HepG2 (cell line): ENCODE results near the gene HSDL1. TPM values are rescaled to one million over a fixed set of nuclear protein-coding genes. Genes with fewer than 3 reads are reported as not detected.
A peak's percentile ranks its signal among the peaks of the same experiment; 100 is the strongest.

ENCODE experiments used
- PHF8 ChIP-seq: sonication (generic); formaldehyde crosslinking; IDR thresholded peaks from 2 replicates; pipeline ENCODE4 v1.5.0; 2020; ENCODE audit warnings: missing genetic modification reagents
- TEAD2 ChIP-seq: sonication (generic); formaldehyde crosslinking; IDR thresholded peaks from 2 replicates; pipeline ENCODE4 v1.9.0; 2021; ENCODE audit warnings: missing genetic modification reagents
- ZFP36 ChIP-seq: fragments of 150-350 bp; IDR thresholded peaks from 2 replicates; pipeline ENCODE4 v1.6.1; 2018; ENCODE audit warnings: borderline replicate concordance, low read length, low read depth; ENCODE audit not compliant: partially characterized antibody
- ZNF101 ChIP-seq: sonication (generic); formaldehyde crosslinking; IDR thresholded peaks from 2 replicates; pipeline ENCODE4 v1.4.0; 2020; ENCODE audit warnings: mild to moderate bottlenecking, low read depth, missing genetic modification reagents, borderline replicate concordance
- ZNF136 ChIP-seq: sonication (generic); formaldehyde crosslinking; IDR thresholded peaks from 2 replicates; pipeline ENCODE4 v1.8.1; 2022; ENCODE audit warnings: low read depth, mild to moderate bottlenecking, moderate library complexity, missing genetic modification reagents
- ZNF20 ChIP-seq: sonication (generic); formaldehyde crosslinking; IDR thresholded peaks from 2 replicates; pipeline ENCODE4 v1.4.0; 2020; ENCODE audit warnings: mild to moderate bottlenecking, moderate library complexity, missing genetic modification reagents
- ZNF256 ChIP-seq: sonication (generic); formaldehyde crosslinking; conservative IDR thresholded peaks from 2 replicates; pipeline ENCODE4 v1.4.0; 2020; ENCODE audit warnings: missing genetic modification reagents
- ZNF282 ChIP-seq: fragments of 450-650 bp; IDR thresholded peaks from 2 replicates; pipeline ENCODE4 v1.6.1; 2018; ENCODE audit not compliant: partially characterized antibody
- ZNF773 ChIP-seq: sonication (generic); formaldehyde crosslinking; IDR thresholded peaks from 2 replicates; pipeline ENCODE4 v1.4.0; 2020; ENCODE audit warnings: missing genetic modification reagents, borderline replicate concordance
- polyA plus RNA-seq, 8 experiments: library from polyadenylated mRNA; depleted of rRNA in 3 of 8; stranded (reverse) in 7 of 8; unstranded in 1 of 8; fragments of >200 nt; fragmentation: Illumina TruSeq in 4 of 8; extraction: Trizol in 4 of 8; gene quantifications; 2 replicates each; pipeline versions ENCODE4 v1.2.1 to v1.2.3, GENCODE V29; 2011 to 2016; ENCODE audit warnings: low read depth in 4 of 8, missing spikeins in 1 of 8, mixed read lengths in 1 of 8; ENCODE audit not compliant: insufficient read depth in 1 of 8
- total RNA-seq, 5 experiments: library from RNA; depleted of rRNA; stranded (reverse); fragments of >200 nt; fragmentation: Illumina TruSeq; extraction: Trizol; gene quantifications; 2 replicates each; pipeline ENCODE4 v1.2.3, GENCODE V29; 2016; ENCODE audit warnings: low read depth in 1 of 5
- TF ChIP-seq, protein P1 (sequence below): sonication (generic); formaldehyde crosslinking; IDR thresholded peaks from 2 replicates; pipeline ENCODE4 v1.8.0; 2022; ENCODE audit warnings: low read depth, missing genetic modification reagents
- TF ChIP-seq, protein P2 (sequence below): IDR thresholded peaks from 2 replicates; pipeline ENCODE4 v1.6.1; 2016; ENCODE audit warnings: missing compliant biosample characterization, missing genetic modification reagents, borderline replicate concordance
- TF ChIP-seq, protein P3 (sequence below): sonication (generic); formaldehyde crosslinking; IDR thresholded peaks from 2 replicates; pipeline ENCODE4 v1.8.1; 2023; ENCODE audit warnings: mild to moderate bottlenecking, missing genetic modification reagents
- TF ChIP-seq, protein P4 (sequence below): sonication (generic); formaldehyde crosslinking; IDR thresholded peaks from 2 replicates; pipeline ENCODE4 v1.4.0; 2020; ENCODE audit warnings: missing genetic modification reagents, low read depth, mild to moderate bottlenecking, borderline replicate concordance
- TF ChIP-seq, protein P5 (sequence below): sonication (generic); formaldehyde crosslinking; IDR thresholded peaks from 2 replicates; pipeline ENCODE4 v1.9.0; 2021; ENCODE audit warnings: missing genetic modification reagents, borderline replicate concordance
- TF ChIP-seq, protein P6 (sequence below): sonication (generic); formaldehyde crosslinking; IDR thresholded peaks from 2 replicates; pipeline ENCODE4 v1.5.0; 2020; ENCODE audit warnings: mild to moderate bottlenecking, missing genetic modification reagents

HSDL1 gene
- total and polyA plus RNA-seq, 2 of the 13 experiments (the other 11 are each of a cell fraction or from before 2014, with no cell fraction given) = 49.2 to 49.7 TPM

DNA sequence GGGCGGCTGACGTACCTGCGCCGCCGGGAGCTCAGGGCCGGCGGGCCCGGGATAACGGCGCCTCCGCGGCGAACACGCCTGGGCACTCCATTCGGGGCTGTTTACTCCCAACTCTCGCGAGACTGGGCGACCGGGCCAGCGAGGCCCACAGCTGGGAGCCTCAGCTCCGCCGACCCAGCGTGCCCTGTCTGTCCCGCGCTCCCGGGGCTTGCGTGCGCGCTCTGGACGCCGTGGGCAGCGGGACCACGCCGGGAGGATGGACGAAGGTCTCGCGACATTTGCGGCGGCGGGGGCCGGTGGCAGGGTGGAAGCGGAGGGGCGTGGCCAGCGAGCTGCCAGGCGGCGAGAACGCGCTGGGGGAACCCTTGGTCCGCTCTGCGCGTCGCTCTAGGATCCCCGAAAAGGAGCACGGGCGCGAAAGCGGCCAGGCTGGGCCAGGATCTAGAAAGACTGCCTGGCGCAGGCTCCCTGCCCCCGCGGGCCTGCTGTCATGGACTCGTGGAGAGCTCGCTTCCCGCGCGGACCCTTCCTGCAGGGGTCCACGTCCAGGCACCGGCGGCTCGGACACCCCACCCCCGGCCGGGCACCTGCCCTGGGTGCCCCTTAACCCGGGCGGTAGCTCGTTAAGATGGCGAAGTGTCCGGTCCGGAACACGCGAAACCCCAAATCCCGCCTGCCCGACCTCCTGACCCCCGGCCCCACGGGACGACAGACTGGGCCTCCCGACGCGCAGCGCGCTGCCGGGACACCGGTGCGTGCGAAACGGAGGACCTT lies 28.1 kb downstream of the HSDL1 start, which contains the start of gene MBTPS1 (continued):
- TF ChIP-seq, protein P1, sequence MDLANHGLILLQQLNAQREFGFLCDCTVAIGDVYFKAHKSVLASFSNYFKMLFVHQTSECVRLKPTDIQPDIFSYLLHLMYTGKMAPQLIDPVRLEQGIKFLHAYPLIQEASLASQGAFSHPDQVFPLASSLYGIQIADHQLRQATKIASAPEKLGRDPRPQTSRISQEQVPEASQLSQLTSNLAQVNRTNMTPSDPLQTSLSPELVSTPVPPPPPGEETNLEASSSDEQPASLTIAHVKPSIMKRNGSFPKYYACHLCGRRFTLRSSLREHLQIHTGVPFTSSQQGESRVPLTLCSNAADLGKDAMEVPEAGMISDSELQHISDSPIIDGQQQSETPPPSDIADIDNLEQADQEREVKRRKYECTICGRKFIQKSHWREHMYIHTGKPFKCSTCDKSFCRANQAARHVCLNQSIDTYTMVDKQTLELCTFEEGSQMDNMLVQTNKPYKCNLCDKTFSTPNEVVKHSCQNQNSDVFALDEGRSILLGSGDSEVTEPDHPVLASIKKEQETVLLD (CRISPR knock-in tag) = peak; percentile 98
- TF ChIP-seq ZNF282 (no peak), ZNF773 (no peak; the same call in 1 of the 2 replicates), ZNF136 (peak; percentile 92; the same call in 1 of the 2 replicates), ZNF256 (CRISPR knock-in tag) (no peak), ZFP36 (no peak), TEAD2 (CRISPR knock-in tag) (0 out of 2 replicates have a peak, but pooled peaks have one; percentile 0), ZNF20 (CRISPR knock-in tag) (no peak), PHF8 (CRISPR knock-in tag) (peak; percentile 92), ZNF101 (no peak)
- TF ChIP-seq, protein P2, sequence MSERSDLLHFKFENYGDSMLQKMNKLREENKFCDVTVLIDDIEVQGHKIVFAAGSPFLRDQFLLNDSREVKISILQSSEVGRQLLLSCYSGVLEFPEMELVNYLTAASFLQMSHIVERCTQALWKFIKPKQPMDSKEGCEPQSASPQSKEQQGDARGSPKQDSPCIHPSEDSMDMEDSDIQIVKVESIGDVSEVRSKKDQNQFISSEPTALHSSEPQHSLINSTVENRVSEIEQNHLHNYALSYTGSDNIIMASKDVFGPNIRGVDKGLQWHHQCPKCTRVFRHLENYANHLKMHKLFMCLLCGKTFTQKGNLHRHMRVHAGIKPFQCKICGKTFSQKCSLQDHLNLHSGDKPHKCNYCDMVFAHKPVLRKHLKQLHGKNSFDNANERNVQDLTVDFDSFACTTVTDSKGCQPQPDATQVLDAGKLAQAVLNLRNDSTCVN (CRISPR knock-in tag) = no peak; the same call in 1 of the 2 replicates
- TF ChIP-seq, protein P3, sequence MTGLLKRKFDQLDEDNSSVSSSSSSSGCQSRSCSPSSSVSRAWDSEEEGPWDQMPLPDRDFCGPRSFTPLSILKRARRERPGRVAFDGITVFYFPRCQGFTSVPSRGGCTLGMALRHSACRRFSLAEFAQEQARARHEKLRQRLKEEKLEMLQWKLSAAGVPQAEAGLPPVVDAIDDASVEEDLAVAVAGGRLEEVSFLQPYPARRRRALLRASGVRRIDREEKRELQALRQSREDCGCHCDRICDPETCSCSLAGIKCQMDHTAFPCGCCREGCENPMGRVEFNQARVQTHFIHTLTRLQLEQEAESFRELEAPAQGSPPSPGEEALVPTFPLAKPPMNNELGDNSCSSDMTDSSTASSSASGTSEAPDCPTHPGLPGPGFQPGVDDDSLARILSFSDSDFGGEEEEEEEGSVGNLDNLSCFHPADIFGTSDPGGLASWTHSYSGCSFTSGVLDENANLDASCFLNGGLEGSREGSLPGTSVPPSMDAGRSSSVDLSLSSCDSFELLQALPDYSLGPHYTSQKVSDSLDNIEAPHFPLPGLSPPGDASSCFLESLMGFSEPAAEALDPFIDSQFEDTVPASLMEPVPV (CRISPR knock-in tag) = peak; percentile 97
- TF ChIP-seq, protein P4, sequence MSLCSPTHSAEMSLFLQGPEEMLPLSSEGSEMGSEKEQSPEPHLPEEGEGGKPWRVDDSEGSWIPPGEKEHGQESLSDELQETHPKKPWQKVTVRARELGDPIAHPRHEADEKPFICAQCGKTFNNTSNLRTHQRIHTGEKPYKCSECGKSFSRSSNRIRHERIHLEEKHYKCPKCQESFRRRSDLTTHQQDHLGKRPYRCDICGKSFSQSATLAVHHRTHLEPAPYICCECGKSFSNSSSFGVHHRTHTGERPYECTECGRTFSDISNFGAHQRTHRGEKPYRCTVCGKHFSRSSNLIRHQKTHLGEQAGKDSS (CRISPR knock-in tag) = no peak
- TF ChIP-seq, protein P5, sequence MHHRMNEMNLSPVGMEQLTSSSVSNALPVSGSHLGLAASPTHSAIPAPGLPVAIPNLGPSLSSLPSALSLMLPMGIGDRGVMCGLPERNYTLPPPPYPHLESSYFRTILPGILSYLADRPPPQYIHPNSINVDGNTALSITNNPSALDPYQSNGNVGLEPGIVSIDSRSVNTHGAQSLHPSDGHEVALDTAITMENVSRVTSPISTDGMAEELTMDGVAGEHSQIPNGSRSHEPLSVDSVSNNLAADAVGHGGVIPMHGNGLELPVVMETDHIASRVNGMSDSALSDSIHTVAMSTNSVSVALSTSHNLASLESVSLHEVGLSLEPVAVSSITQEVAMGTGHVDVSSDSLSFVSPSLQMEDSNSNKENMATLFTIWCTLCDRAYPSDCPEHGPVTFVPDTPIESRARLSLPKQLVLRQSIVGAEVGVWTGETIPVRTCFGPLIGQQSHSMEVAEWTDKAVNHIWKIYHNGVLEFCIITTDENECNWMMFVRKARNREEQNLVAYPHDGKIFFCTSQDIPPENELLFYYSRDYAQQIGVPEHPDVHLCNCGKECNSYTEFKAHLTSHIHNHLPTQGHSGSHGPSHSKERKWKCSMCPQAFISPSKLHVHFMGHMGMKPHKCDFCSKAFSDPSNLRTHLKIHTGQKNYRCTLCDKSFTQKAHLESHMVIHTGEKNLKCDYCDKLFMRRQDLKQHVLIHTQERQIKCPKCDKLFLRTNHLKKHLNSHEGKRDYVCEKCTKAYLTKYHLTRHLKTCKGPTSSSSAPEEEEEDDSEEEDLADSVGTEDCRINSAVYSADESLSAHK (CRISPR knock-in tag) = 0 out of 2 replicates have a peak, but pooled peaks have one; percentile 51
- TF ChIP-seq, protein P6, sequence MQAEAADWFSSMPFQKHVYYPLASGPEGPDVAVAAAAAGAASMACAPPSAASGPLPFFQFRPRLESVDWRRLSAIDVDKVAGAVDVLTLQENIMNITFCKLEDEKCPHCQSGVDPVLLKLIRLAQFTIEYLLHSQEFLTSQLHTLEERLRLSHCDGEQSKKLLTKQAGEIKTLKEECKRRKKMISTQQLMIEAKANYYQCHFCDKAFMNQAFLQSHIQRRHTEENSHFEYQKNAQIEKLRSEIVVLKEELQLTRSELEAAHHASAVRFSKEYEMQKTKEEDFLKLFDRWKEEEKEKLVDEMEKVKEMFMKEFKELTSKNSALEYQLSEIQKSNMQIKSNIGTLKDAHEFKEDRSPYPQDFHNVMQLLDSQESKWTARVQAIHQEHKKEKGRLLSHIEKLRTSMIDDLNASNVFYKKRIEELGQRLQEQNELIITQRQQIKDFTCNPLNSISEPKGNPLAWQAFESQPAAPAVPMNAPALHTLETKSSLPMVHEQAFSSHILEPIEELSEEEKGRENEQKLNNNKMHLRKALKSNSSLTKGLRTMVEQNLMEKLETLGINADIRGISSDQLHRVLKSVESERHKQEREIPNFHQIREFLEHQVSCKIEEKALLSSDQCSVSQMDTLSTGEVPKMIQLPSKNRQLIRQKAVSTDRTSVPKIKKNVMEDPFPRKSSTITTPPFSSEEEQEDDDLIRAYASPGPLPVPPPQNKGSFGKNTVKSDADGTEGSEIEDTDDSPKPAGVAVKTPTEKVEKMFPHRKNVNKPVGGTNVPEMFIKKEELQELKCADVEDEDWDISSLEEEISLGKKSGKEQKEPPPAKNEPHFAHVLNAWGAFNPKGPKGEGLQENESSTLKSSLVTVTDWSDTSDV (CRISPR knock-in tag) = no peak
